GM19035 (cell line): ENCODE data around the gene GSC2.

Experiments
- ATAC-seq: cut with Tn5 transposase; IDR thresholded peaks from one replicate; pipeline ENCODE4 v1.9.1; 2021; ENCODE audit not compliant: unreplicated experiment

The GSC2 gene

GRCh38 chr22:19103880-19104821 lies 45.9 kb downstream of the GSC2 start:
- no peak for ATAC-seq

GRCh38 chr22:19098157-19098556 lies 51.9 kb downstream of the GSC2 start:
- no peak for ATAC-seq

GRCh38 chr22:19097518-19097917 lies 52.6 kb downstream of the GSC2 start:
- ATAC-seq: no peak
